ENCODE results near the gene CYP26B1. TPM values are rescaled to one million over a fixed set of nuclear protein-coding genes. Genes with fewer than 3 reads are reported as not detected.

The CYP26B1 gene
- total RNA-seq, 4 donors from 2014 or later: 1.5 to 5.2 (median 2.4) TPM; not detected in 1

- in situ Hi-C loops (cut with MboI; ENCODE audit: low pct_ligation_motif_present in 1 of 4, low pct_unique_long_range_greater_than_20kb in 1 of 4, low sequenced_read_pairs in 3 of 4): loop anchor here (10.0 to 25.0 kb wide), 6 partner anchors 231 to 621 kb away; no protein-coding TSS in a partner anchor
- WGBS, 2 donors (ENCODE audit: low coverage in 1 of 2): 94% methylated on average over 4 of the region's 5 CpGs; no CpG with 5 or more reads in 1 of the 2 donors
Measured at GRCh38 chr2:72155737-72156136, 8.1 kb upstream of the CYP26B1 start.

GRCh38 chr2:72155151-72155550, 7.5 kb upstream of the CYP26B1 start:
- H3K4me1 ChIP-seq: peaks cover under 1 to 5% (median 1%) of the 10 kb centered on the region in 4 donors
- DNase-seq: no peak
- intact Hi-C loops (cut with DNase I; ENCODE audit: low total_unique reads): loop anchor here (10.0 kb wide), 1 partner anchor 350 kb away; no protein-coding TSS in a partner anchor
- peaks cover 20% of the 10 kb centered on the region for H3K27me3 ChIP-seq
- H3K9me3 ChIP-seq: no peaks in the 10 kb centered on the region
- H3K4me3 ChIP-seq: no peak overlapping the region
- in situ Hi-C loops (cut with MboI; ENCODE audit: low pct_ligation_motif_present in 1 of 4, low pct_unique_long_range_greater_than_20kb in 1 of 4, low sequenced_read_pairs in 3 of 4): loop anchor here (10.0 to 25.0 kb wide), 6 partner anchors 230 to 620 kb away; no protein-coding TSS in a partner anchor
- 83 to 94% methylated on average over 1 to 3 of the region's 3 CpGs for WGBS, 2 donors (ENCODE audit: low coverage in 1 of 2)
- H3K36me3 ChIP-seq: no peaks in the 10 kb centered on the region
- H3K27ac ChIP-seq: no peak overlapping the region
- TF ChIP-seq EP300 (IDR thresholded peaks at IDR 0.05; ENCODE audit: low read depth) (no peak), POLR2AphosphoS5 (IDR thresholded peaks at IDR 0.05) (no peak), POLR2A (IDR thresholded peaks at IDR 0.05) (no peak), CTCF (IDR thresholded peaks at IDR 0.05) (no peak)

More at GRCh38 chr2:72155737-72156136, 8.1 kb upstream of the CYP26B1 start:
- H3K27ac ChIP-seq: no peak overlapping the region
- no peaks in the 10 kb centered on the region for H3K36me3 ChIP-seq
- no peaks in the 10 kb centered on the region for H3K4me1 ChIP-seq
- no peak overlapping the region for H3K4me3 ChIP-seq
- TF ChIP-seq CTCF (IDR thresholded peaks at IDR 0.05) (no peak), POLR2AphosphoS5 (IDR thresholded peaks at IDR 0.05) (no peak), POLR2A (IDR thresholded peaks at IDR 0.05) (no peak), EP300 (IDR thresholded peaks at IDR 0.05; ENCODE audit: low read depth) (no peak)
- no peaks in the 10 kb centered on the region for H3K9me3 ChIP-seq
- intact Hi-C loops (cut with DNase I; ENCODE audit: low total_unique reads): loop anchor here (10.0 kb wide), 1 partner anchor 351 kb away; no protein-coding TSS in a partner anchor
- no peak for DNase-seq
- peaks cover 19% of the 10 kb centered on the region for H3K27me3 ChIP-seq

- TF ChIP-seq POLR2A (IDR thresholded peaks at IDR 0.05) (no peak), POLR2AphosphoS5 (IDR thresholded peaks at IDR 0.05) (no peak), CTCF (IDR thresholded peaks at IDR 0.05) (no peak), EP300 (IDR thresholded peaks at IDR 0.05; ENCODE audit: low read depth) (no peak)
- Histone ChIP-seq H3K27me3 (peaks cover 26% of the 10 kb centered on the region), H3K9me3 (no peaks in the 10 kb centered on the region), H3K4me3 (no peak overlapping the region), H3K36me3 (no peaks in the 10 kb centered on the region), H3K4me1 (peaks cover 7 to 11% (median 8%) of the 10 kb centered on the region in 4 donors), H3K27ac (no peak overlapping the region)
- DNase-seq: no peak
- WGBS, 2 donors (ENCODE audit: low coverage in 1 of 2): 77% methylated on average over 16 of the region's 16 CpGs; no CpG with 5 or more reads in 1 of the 2 donors
- intact Hi-C loops (cut with DNase I; ENCODE audit: low total_unique reads): loop anchor here (10.0 kb wide), 1 partner anchor 350 kb away; no protein-coding TSS in a partner anchor
- in situ Hi-C loops (cut with MboI; ENCODE audit: low pct_ligation_motif_present in 1 of 4, low pct_unique_long_range_greater_than_20kb in 1 of 4, low sequenced_read_pairs in 3 of 4): loop anchor here (10.0 to 25.0 kb wide), 6 partner anchors 230 to 620 kb away; no protein-coding TSS in a partner anchor
Measured at GRCh38 chr2:72154386-72154975, 6.8 kb upstream of the CYP26B1 start.

GRCh38 chr2:72153924-72154323, 6.3 kb upstream of the CYP26B1 start:
- no peak for TF ChIP-seq POLR2AphosphoS5 (IDR thresholded peaks at IDR 0.05)
- no peak for TF ChIP-seq CTCF (IDR thresholded peaks at IDR 0.05)
- DNase-seq: no peak
- Histone ChIP-seq H3K27ac (no peak overlapping the region), H3K27me3 (peaks cover 32% of the 10 kb centered on the region), H3K36me3 (no peaks in the 10 kb centered on the region), H3K4me3 (no peak overlapping the region), H3K4me1 (peaks cover 12 to 16% (median 13%) of the 10 kb centered on the region in 4 donors), H3K9me3 (no peaks in the 10 kb centered on the region)
- 82 to 97% methylated on average over 4 to 5 of the region's 5 CpGs for WGBS, 2 donors (ENCODE audit: low coverage in 1 of 2)
- in situ Hi-C loops (cut with MboI; ENCODE audit: low pct_ligation_motif_present in 1 of 4, low pct_unique_long_range_greater_than_20kb in 1 of 4, low sequenced_read_pairs in 3 of 4) (loop anchor here (10.0 to 25.0 kb wide), 6 partner anchors 229 to 619 kb away; no protein-coding TSS in a partner anchor), intact Hi-C loops (cut with DNase I; ENCODE audit: low total_unique reads) (loop anchor here (10.0 kb wide), 1 partner anchor 349 kb away; no protein-coding TSS in a partner anchor)
